ENCODE data around the gene SPATA7. TPM values are rescaled to one million over a fixed set of nuclear protein-coding genes. Genes with fewer than 3 reads are reported as not detected.

The SPATA7 gene
- total RNA-seq, 2 experiments from 2014 or later = 1.2 to 1.3 TPM

GRCh38 chr14:88437658-88438057 lies 52.2 kb downstream of the SPATA7 start:
- POLR2A ChIA-PET = no interaction called here
- no peaks in the 10 kb centered on the region for H3K27me3 ChIP-seq (ENCODE audit: control insufficient read depth in 1 of 2, insufficient read depth in 2 of 2, low read length in 2 of 2)
- H3K4me1 Mint-ChIP-seq (ENCODE audit: low read depth) = no peaks in the 10 kb centered on the region
- H3K27me3 Mint-ChIP-seq = no peaks in the 10 kb centered on the region
- no peak overlapping the region for H3K27ac ChIP-seq (ENCODE audit: low read depth in 1 of 2, low read length in 2 of 2)
- CTCF ChIA-PET = no interaction called here
- no peak for TF ChIP-seq CTCF (IDR thresholded peaks at IDR 0.05)
- intact Hi-C loops (cut with DNase I, micrococcal nuclease) = no loop called here
- no peaks in the 10 kb centered on the region for H3K4me1 ChIP-seq (ENCODE audit: insufficient read depth, low read length)
- no peak overlapping the region for H3K27ac Mint-ChIP-seq
- ATAC-seq (ENCODE audit: poor library complexity) (no peak), DNase-seq (no peak)
- no peaks in the 10 kb centered on the region for H3K9me3 Mint-ChIP-seq
- H3K36me3 ChIP-seq (ENCODE audit: insufficient read depth, low read length) = no peaks in the 10 kb centered on the region
- no peaks in the 10 kb centered on the region for H3K9me3 ChIP-seq (ENCODE audit: control insufficient read depth in 1 of 2, insufficient read depth in 1 of 2, low read length in 2 of 2)
- no peak overlapping the region for H3K4me3 Mint-ChIP-seq
- peaks cover 29% of the 10 kb centered on the region for H3K36me3 Mint-ChIP-seq (ENCODE audit: low read depth)
- no peak overlapping the region for H3K4me3 ChIP-seq (ENCODE audit: low read length)

DNA sequence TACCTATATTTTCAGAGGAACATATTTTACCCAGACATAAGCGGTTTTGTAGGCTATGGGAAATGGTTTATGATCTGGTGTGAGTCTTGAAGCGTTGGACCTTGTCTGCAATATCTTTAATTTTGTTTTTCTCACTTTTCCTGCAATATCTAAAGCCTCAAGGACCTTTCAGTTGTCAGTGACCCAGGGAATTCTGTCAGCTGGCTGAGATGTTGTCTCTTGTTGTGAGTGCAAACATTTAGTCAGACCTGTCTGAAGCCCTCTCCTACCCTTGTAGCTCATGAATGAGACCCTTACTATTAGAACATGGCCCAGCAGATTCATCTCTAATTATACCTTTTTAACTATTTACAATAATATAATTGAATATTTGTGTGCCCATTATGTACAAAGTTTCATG lies 53.6 kb downstream of the SPATA7 start:
- no peak for TF ChIP-seq CTCF (IDR thresholded peaks at IDR 0.05)
- Mint-ChIP-seq H3K4me1 (ENCODE audit: low read depth) (no peaks in the 10 kb centered on the region), H3K4me3 (no peak overlapping the region), H3K27me3 (no peaks in the 10 kb centered on the region), H3K9me3 (peaks cover 2% of the 10 kb centered on the region), H3K36me3 (ENCODE audit: low read depth) (peaks cover 36% of the 10 kb centered on the region), H3K27ac (no peak overlapping the region)
- CTCF ChIA-PET = no interaction called here
- Histone ChIP-seq H3K4me3 (ENCODE audit: low read length) (no peak overlapping the region), H3K27ac (ENCODE audit: low read depth in 1 of 2, low read length in 2 of 2) (no peak overlapping the region), H3K27me3 (ENCODE audit: control insufficient read depth in 1 of 2, insufficient read depth in 2 of 2, low read length in 2 of 2) (no peaks in the 10 kb centered on the region), H3K36me3 (ENCODE audit: insufficient read depth, low read length) (no peaks in the 10 kb centered on the region), H3K9me3 (ENCODE audit: control insufficient read depth in 1 of 2, insufficient read depth in 1 of 2, low read length in 2 of 2) (no peaks in the 10 kb centered on the region), H3K4me1 (ENCODE audit: insufficient read depth, low read length) (no peaks in the 10 kb centered on the region)
- no peak for DNase-seq
- POLR2A ChIA-PET = no interaction called here
- intact Hi-C loops (cut with DNase I, micrococcal nuclease) = no loop called here
- no peak for ATAC-seq (ENCODE audit: poor library complexity)

GRCh38 chr14:88452231-88452630 lies 66.8 kb downstream of the SPATA7 start:
- no peak for TF ChIP-seq CTCF (IDR thresholded peaks at IDR 0.05)
- Mint-ChIP-seq H3K27ac (no peak overlapping the region), H3K36me3 (ENCODE audit: low read depth) (peaks cover 59% of the 10 kb centered on the region), H3K27me3 (no peaks in the 10 kb centered on the region), H3K4me1 (ENCODE audit: low read depth) (no peaks in the 10 kb centered on the region), H3K9me3 (peaks cover 6% of the 10 kb centered on the region), H3K4me3 (no peak overlapping the region)
- H3K4me1 ChIP-seq (ENCODE audit: insufficient read depth, low read length) = no peaks in the 10 kb centered on the region
- H3K27ac ChIP-seq (ENCODE audit: low read depth in 1 of 2, low read length in 2 of 2) = no peak overlapping the region
- no peak for ATAC-seq (ENCODE audit: poor library complexity)
- H3K9me3 ChIP-seq (ENCODE audit: control insufficient read depth in 1 of 2, insufficient read depth in 1 of 2, low read length in 2 of 2) = peaks cover 0 to 6% of the 10 kb centered on the region in 2 experiments
- no peak for DNase-seq
- no peaks in the 10 kb centered on the region for H3K36me3 ChIP-seq (ENCODE audit: insufficient read depth, low read length)
- POLR2A ChIA-PET = no interaction called here
- no peaks in the 10 kb centered on the region for H3K27me3 ChIP-seq (ENCODE audit: control insufficient read depth in 1 of 2, insufficient read depth in 2 of 2, low read length in 2 of 2)
- CTCF ChIA-PET = no interaction called here
- H3K4me3 ChIP-seq (ENCODE audit: low read length) = no peak overlapping the region
- intact Hi-C loops (cut with DNase I, micrococcal nuclease) = no loop called here

Measured in CD4-positive, alpha-beta T cell (primary cell).